SW480 (cell line): ENCODE measurements around the gene CAPN2.

Experiments used
- DNase-seq: peaks from one replicate; pipeline ENCODE4 v3.0.0-alpha.2; 2016; ENCODE audit warnings: low spot score

The CAPN2 gene

DNA sequence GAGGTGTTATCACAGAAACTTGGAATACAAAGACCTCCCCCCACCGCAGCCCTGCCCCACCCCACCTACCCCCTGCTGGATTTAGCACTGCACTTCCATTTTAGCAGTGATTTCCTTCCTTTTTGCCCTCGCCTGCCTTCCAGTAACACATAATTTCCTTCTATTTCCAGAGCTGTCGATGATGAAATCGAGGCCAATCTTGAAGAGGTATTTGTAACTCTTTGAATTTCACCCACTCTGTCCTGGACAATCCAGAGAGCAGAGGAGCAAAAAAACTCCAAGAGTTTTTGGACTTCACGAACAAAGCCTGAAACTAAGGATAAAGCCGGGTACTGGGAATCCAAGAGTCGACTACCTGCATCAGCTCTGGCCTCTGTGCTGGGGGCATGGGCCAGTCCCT, 49.1 kb downstream of the CAPN2 start:
- no peak for DNase-seq

GRCh38 chr1:223763251-223763650, 50.9 kb downstream of the CAPN2 start:
- DNase-seq, result no peak

DNA sequence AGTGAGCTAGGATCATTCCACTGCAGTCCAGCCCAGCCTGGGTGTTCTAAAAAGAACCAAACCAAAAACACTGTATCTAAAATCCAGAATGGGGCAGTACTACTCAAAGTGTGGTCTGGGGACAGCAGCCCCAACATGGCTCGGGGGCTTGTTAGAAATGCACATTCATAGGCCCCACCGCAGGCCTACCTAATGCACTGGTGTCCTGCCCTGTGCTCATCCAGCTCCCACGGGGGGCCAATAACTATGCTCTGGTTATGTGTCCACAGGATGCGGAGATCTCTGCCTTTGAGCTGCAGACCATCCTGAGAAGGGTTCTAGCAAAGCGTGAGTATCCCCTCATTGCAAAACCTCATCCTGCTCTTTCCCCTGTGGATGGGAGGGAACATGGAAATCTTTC, 51.5 kb downstream of the CAPN2 start:
- no peak for DNase-seq

DNA sequence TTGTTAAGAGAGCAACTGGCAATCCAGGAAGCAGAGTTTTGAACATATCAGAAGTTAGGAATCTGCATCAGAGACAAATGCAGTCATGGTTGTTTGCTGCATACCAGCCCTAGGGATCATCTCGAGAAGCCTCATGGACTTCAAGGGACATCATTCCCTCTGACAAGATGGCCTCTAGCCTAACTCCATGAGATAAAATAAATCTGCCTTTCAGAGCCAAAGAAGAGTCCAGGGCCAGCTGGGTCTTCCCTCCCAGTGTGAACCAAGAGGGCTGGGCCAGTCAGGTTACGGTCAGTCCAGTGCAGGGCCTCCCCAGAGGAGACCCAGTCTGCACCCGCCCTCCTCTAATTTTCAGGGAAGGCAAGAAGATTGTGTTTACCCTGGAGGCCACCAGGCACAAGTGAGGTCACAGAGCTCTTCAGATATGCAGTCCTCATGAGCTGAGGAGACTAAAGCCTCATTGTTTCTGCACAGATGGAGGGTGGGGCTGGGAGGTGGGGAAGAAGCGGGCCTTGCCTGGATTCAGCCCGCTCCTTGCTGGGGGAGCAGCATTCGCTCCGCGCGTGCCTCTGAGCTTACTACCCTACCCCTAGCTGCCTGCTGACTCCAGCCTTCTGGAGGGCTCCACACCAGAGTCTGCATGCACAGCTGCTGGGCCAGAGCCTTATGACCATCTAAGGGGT, 52.8 kb downstream of the CAPN2 start:
- no peak for DNase-seq

- DNase-seq, result no peak
Measured at GRCh38 chr1:223765719-223766340, 53.5 kb downstream of the CAPN2 start.

DNA sequence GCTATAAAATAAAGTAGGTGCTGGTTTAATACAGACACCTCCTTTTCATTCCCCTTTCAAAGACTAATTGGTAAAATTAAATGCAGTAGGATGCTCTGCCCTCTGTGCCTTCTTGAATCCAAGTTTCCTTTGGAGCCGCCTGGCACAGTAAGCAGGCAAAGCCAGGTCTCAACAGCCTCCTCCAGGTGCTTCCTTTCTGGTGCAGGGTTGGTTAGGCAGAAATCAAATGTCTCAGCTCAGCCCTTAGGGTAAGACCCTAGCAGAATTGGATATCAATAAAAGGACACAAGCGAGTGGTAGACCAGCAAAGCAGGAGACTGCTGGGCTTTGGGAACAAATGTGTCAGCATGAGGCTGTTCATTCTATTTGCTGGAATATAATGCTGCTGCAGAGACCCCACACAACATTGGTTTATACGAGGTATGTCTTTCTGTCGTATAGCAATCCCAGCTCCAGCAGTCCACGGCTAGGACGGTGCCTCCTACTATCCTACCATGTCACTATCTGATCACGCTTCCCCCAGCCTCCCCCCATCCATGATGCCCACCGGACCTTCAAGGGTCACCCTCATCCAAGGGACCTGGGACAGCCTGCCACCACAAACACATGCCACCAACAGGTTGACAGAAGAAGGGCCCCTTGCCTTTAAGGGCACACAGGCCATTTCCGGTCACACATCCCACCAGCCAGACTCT, 58.4 kb downstream of the CAPN2 start:
- no peak for DNase-seq

GRCh38 chr1:223771469-223771813, 59.1 kb downstream of the CAPN2 start:
- DNase-seq, result no peak

GRCh38 chr1:223771814-223772770, 59.8 kb downstream of the CAPN2 start:
- DNase-seq, result peak; percentile 52

GRCh38 chr1:223772771-223773160, 60.4 kb downstream of the CAPN2 start:
- DNase-seq, result no peak

- DNase-seq, result no peak
Measured at GRCh38 chr1:223774134-223774814, 61.9 kb downstream of the CAPN2 start.

DNA sequence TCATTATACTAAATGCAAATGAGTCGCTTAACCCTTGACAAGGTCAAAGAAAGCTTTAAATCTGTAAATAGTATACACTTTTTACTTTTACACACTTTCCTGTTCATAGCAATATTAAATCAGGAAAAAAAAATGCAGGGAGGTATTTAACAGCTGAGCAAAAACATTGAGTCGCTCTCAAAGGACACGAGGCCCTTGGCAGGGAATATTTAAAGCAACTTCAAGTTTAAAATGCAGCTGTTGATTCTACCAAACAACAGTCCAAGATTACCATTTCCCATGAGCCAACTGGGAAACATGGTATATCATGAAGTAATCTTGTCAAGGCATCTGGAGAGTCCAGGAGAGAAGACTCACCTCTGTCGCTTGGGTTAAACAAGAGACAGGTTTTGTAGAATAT, 62.7 kb downstream of the CAPN2 start:
- no peak for DNase-seq

- DNase-seq, result no peak
Measured at GRCh38 chr1:223775711-223776074, 63.4 kb downstream of the CAPN2 start.

GRCh38 chr1:223776075-223776814, 63.9 kb downstream of the CAPN2 start:
- peak; percentile 42 for DNase-seq

DNA sequence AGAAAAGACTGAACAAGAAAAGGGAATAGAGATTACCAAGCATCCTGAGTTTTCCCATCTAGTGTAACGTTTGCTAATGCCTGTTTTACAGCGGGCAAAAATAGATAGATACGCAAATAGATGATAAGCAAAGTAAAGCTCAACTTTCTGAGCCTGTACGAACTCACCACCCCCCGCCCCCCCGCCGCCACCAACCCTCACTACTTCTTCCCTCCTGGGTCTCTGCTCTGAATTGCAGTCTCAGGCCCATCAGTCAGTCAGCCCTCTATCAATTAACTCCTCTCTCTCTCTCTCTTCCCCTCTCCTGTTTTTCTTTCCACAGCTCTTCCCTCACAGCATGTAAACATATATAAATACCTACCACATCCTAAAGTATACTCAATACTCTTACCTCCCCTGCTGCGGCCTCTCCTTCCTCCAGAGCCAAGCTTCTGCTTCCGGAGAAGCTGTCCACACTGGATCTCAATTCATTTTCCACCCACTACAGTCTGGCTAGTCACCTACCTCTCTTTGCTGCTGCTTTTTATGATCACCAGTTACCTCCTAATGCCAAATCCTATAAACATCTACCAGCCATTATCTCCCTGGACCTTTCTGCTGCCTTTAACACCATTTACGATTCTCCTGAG, 64.6 kb downstream of the CAPN2 start:
- no peak for DNase-seq

GRCh38 chr1:223780318-223780717, 68.0 kb downstream of the CAPN2 start:
- DNase-seq, result no peak

- no peak for DNase-seq
Measured at GRCh38 chr1:223780949-223781348, 68.6 kb downstream of the CAPN2 start.

DNA sequence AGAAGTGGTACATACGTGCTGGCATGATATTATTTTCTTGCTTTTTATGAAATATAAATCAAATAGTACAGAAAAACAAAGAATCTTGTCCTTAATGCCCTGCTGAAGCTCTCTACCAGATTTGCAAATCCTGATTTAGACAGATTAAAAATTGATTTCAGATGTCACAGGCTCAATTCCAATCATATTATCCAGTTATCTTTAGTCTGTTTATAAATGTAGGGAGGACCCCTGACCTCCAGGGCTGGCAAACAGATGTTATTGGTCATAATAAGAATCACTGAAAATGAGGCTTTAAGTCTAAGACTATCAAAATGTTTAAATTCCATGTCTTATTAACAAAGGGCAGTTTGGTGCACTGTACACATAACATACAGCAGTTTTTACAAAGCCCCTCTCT, 71.3 kb downstream of the CAPN2 start:
- no peak for DNase-seq

DNA sequence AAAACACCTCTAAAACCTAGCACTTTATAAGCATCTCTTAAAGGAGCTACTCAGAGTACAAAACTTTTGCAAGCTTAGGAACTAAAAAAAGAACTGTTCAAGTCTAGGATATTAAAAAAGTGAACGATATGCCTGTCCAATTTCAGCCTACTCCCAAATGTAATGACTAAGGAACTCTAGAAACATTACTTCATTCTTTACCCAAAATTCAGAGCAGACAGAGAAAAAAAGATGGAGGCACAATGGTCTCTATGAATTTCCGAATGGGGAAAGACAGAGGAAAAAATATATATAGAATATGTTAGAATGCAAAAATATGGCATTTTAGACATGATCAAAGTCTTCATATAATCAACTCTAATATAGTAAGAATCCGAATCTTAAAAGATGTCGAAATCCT, 72.2 kb downstream of the CAPN2 start:
- no peak for DNase-seq

DNA sequence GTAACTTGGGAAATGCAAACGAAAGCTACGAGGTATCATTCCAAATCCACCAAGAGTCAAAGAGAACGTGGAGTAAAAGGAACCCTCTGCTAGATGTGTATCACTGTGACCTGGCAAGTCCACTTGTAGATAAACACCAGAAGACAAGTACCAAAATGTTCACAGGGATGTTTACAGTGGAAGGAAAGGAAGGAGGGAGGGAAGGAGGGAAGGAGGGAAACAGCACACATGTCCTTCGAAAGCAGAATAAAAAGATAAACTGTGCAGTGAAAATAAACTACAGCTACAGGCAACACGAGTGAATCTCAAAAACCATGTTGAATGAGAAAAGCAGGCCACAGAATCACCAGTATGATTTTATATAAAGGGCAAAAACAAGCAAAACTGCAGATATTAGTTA, 73.5 kb downstream of the CAPN2 start:
- DNase-seq, result no peak

GRCh38 chr1:223788746-223789415, 76.5 kb downstream of the CAPN2 start:
- no peak for DNase-seq
